GM13976 (cell line): ENCODE data around the gene RBM43.
"Not testable (repeated sequence)": the region's sequence is repeated elsewhere in the genome, so short reads cannot be mapped to it uniquely, and the experiment has no call there.

Experiments
- DNase-seq: peaks from one replicate; pipeline ENCODE4 v3.0.0; 2012; ENCODE audit warnings: low spot score
- in situ Hi-C: fragments of 300-500 bp; cut with MboI; formaldehyde crosslinking; loops from one replicate; pipeline ENCODE4 v1.12.0; 2022; ENCODE audit warnings: low sequenced_read_pairs, mixed read lengths, inconsistent platforms; ENCODE audit not compliant: unreplicated experiment
- TF ChIP-seq, protein P1 (sequence below): IDR thresholded peaks from 2 replicates; pipeline ENCODE4 v1.5.1; 2012; ENCODE audit warnings: borderline replicate concordance, mild to moderate bottlenecking; ENCODE audit not compliant: insufficient read depth; ENCODE audit errors: extremely low read depth, missing control alignments, control extremely low read depth

RBM43 gene

DNA sequence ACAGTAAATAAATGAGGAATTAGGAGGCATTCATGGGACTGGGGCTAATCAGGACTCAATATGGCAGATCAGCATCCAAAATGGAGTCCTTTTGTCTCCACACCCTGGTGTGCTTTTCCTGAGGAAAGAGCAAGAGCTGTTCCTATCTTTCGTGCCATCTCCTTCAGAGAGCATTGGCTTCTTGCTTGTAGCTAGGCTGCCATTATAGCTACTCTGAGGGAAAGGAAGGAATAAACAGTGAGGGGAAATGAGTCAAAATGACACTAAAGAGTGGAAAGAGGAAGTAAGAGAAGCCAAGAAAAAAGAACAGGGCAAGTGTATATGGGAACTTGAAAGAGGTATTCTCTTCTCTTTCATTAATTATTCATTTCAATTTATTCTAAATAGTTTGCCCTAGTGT, 36.2 kb upstream of the RBM43 start:
- DNase-seq: peak; percentile 61
- TF ChIP-seq, protein P1, sequence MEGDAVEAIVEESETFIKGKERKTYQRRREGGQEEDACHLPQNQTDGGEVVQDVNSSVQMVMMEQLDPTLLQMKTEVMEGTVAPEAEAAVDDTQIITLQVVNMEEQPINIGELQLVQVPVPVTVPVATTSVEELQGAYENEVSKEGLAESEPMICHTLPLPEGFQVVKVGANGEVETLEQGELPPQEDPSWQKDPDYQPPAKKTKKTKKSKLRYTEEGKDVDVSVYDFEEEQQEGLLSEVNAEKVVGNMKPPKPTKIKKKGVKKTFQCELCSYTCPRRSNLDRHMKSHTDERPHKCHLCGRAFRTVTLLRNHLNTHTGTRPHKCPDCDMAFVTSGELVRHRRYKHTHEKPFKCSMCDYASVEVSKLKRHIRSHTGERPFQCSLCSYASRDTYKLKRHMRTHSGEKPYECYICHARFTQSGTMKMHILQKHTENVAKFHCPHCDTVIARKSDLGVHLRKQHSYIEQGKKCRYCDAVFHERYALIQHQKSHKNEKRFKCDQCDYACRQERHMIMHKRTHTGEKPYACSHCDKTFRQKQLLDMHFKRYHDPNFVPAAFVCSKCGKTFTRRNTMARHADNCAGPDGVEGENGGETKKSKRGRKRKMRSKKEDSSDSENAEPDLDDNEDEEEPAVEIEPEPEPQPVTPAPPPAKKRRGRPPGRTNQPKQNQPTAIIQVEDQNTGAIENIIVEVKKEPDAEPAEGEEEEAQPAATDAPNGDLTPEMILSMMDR: no peak
- in situ Hi-C loops: no loop called here

DNA sequence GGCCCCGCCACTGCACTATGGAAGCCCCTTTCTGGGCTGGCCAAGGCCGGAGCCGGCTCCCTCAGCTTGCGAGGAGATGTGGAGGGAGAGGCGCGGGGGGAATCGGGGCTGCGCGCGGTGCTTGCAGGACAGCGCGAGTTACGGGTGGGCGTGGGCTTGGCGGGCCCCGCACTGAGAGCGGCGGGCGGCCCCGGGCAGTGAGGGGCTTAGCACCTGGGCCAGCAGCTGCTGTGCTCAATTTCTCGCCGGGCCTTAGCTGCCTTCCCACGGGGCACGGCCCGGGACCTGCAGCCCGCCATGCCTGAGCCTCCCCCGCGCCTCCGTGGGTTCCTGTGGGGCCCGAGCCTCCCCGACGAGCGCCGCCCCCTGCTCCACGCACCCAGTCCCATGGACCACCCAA, 34.3 kb upstream of the RBM43 start:
- in situ Hi-C loops, DNase-seq: not testable (repeated sequence)

DNA sequence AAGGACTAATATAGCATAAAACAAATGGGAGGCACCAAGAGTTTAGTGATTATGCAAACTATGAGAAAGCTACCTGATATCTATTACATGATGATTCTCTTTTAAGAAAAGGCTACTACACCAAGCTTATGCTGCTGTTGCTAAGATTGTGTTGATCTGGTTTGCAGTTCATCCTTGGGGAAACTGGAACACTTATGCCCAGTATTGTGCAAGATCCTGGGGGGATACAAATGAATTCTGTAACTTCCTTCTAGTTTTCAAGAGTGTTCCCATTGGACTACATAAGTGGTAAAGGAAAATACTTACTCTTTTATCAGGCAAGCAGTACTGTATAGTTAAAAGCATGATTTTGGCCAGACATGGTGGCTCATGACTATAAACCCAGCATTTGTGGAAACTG, 30.9 kb upstream of the RBM43 start:
- in situ Hi-C loops: no loop called here
- DNase-seq: no peak
- TF ChIP-seq, protein P1: no peak

DNA sequence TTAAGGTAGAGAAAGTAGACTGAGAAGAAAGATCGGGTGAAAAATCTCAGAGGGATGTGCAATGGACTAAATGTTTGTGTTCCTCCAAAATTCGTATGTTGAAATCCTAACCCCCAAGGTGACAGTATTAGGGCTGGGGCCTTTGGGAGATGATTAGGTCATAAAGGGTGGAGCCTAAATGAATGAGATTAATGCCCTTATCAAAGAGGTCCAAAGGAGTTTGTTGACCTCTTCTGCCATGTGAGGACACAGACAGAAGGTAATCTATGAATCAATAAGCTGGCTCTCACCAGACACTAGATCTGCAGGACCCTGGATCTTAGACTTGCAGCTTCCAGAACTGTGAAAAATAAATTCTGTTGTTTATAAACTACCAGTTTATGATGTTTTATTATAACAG, 30.5 kb upstream of the RBM43 start:
- in situ Hi-C loops: no loop called here
- DNase-seq: no peak
- TF ChIP-seq, protein P1: no peak

DNA sequence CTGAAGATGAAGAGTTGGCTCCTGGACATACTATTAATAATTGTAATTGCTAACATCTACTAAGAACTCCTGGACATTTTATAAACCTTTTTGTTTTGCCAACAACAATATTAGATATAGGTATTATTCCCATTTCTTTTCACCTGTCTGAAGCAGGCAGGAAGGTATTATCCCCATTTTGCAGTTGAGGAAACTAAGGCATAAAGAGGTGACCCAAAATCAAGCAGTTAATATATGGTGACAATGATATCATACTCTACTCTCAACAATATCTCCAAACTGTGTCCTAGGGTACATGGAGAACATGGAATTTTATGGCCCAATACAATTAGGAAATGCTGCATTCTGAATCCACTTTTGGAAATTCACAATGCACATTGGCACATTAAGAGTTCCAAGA, 29.6 kb upstream of the RBM43 start:
- DNase-seq: no peak
- in situ Hi-C loops: no loop called here
- TF ChIP-seq, protein P1: no peak

DNA sequence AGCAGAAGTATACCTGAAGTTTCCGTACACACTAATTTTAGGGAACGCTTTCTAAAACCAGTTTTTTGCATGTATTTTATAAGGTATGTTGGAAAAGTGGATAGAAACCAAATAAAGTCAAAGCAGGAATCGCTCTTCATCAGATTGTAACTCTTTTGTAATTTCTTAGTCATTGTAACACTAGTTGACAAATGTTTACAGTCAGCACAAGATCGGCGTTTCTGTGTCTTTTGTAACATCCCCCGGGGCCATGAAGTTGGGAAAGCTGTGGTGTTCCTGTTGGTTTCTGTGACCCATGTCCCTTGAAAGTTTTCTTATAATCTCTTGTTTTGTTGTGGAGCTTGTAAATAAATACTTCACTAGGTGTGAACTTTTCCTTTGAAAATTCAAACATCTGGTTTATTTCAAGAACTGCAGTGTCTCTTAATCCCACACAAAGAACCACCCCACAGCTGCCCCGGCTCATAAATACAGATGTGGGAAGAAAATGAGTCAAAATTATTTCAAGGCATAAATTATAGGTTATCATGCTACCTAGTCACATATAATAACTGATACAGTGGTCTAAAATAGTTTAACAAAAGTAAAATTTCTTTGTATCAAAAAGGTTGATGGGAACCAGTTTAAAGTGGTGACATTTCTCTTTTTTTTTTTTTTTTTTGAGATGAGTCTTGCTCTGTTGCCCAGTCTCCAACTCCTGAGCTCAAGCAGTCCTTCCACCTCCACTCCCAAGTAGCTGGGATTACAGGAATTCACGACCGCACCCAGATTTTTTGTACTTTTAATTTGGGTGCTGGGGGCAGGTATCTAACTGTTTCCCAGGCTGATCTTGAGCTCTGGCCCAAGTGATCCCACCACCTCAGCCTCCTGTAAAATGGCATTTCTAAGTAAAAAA, 28.6 kb upstream of the RBM43 start:
- TF ChIP-seq, protein P1: no peak
- no peak for DNase-seq
- in situ Hi-C loops: no loop called here

DNA sequence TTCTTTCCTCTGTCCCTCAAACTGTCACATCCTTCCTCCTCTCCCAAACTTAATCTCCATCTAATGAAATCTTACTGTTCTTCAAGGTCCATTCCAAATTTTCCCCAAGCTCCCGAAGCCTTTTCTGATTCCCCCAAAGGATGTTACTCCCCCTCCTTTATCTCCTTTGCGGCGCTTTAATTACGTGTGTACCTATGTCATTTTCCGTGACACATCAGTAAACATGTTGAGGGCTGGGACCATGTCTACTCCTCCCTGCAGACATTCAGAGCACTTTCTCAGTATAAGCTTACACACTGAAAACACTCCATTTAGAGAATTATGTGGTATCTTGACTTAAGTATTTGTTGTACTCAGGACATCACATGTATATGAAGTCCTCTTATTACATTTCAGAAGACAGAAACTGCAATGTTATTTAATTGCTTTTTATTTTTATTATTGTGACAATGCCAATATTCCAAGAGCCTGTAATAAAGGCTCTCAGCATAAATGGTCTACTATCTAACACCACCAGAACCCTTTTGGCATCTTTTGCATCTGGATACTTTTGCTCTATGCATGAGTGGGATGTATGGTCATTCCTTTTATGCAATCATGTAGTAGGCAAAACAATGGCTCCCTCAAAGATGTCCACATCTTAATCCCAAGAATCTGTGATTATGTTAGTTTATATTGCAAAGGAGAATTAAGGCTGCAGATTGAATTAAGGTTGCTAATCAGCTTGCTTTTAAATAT, 26.0 kb upstream of the RBM43 start:
- in situ Hi-C loops: no loop called here
- no peak for DNase-seq
- TF ChIP-seq, protein P1: no peak
